WI38 (cell line): ENCODE results near the gene PSTPIP2.
A peak's percentile ranks its signal among the peaks of the same experiment; 100 is the strongest.
"Not testable (repeated sequence)": the region's sequence is repeated elsewhere in the genome, so short reads cannot be mapped to it uniquely, and the experiment has no call there.

Experiments used
- H3K4me3 ChIP-seq: 2 replicates; pipeline ENCODE4 v1.5.1; 2011; ENCODE audit warnings: low read depth, mild to moderate bottlenecking, control low read depth, low read length
- CTCF ChIP-seq: IDR thresholded peaks from 2 replicates; pipeline ENCODE4 v1.5.1; 2012; ENCODE audit warnings: low read depth, mild to moderate bottlenecking, control low read depth, low read length

Gene PSTPIP2

GRCh38 chr18:45974088-45974536 is 97.9 kb downstream of the PSTPIP2 start:
- TF ChIP-seq CTCF, result peak; percentile 66
- H3K4me3 ChIP-seq, result no peak overlapping the region

- no peak for TF ChIP-seq CTCF
- peak within 1 kb of the TSS; percentile 98 for H3K4me3 ChIP-seq
These were observed 104.9 kb downstream of the PSTPIP2 start, which contains the start of gene EPG5 for GRCh38 chr18:45967007-45967706. EPG5 (minus strand) TSS chr18:45967329; CDS start chr18:45967239, 90 bp downstream.

GRCh38 chr18:45964913-45965312 is 107.1 kb downstream of the PSTPIP2 start:
- H3K4me3 ChIP-seq, result not testable (repeated sequence)

GRCh38 chr18:45962866-45963265 is 109.2 kb downstream of the PSTPIP2 start:
- H3K4me3 ChIP-seq, result no peak overlapping the region
- no peak for TF ChIP-seq CTCF

GRCh38 chr18:45962461-45962860 is 109.6 kb downstream of the PSTPIP2 start:
- TF ChIP-seq CTCF, result no peak
- no peak overlapping the region for H3K4me3 ChIP-seq

- H3K4me3 ChIP-seq, result not testable (repeated sequence)
These were observed 112.6 kb downstream of the PSTPIP2 start for GRCh38 chr18:45959484-45959883.

- no peak overlapping the region for H3K4me3 ChIP-seq
- no peak for TF ChIP-seq CTCF
These were observed 113.3 kb downstream of the PSTPIP2 start for GRCh38 chr18:45958730-45959129.

- H3K4me3 ChIP-seq, result no peak overlapping the region
- TF ChIP-seq CTCF, result no peak
These were observed 114.0 kb downstream of the PSTPIP2 start for GRCh38 chr18:45958027-45958426.
